Body of pancreas (tissue), 4 donors: ENCODE data around the gene ASXL1.

Experiments
- POLR2A ChIP-seq, 3 donors: fragments of 450-650 bp; IDR thresholded peaks; one replicate each; pipeline ENCODE4 v1.6.1; 2016; ENCODE audit warnings: antibody characterized with exemption in 3 of 3, mild to moderate bottlenecking in 2 of 3
- TF ChIP-seq, protein P1 (sequence below), 7 experiments: fragments of 450-650 bp in 4 of 7; fragments of 200-600 bp in 3 of 7; sonication (generic) in 3 of 7; IDR thresholded peaks; one replicate each; pipeline ENCODE4 v1.5.1; 2016 to 2019; ENCODE audit warnings: antibody characterized with exemption in 7 of 7

DNA sequence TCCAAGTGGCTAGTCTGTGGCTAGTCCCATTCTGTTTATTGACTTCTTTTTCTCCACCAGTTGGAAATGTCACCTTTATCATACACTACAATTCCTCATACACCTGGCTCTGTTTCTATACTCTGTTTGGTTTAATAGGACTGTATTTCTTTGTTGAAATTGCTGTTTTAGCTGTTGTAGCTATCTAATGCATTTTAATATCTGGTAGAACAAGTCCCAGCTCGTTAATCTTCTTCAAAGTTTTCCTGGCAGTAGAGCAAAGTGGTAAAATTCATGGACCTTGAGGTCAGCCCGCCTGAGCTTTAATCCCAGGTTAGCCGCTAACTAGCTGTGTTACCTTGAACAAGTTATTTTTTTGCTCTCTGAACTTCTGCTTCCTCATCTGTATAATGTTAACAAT lies 9.9 kb upstream of the ASXL1 start:
- TF ChIP-seq POLR2A (IDR thresholded peaks at IDR 0.05) = no peak
- TF ChIP-seq, protein P1, sequence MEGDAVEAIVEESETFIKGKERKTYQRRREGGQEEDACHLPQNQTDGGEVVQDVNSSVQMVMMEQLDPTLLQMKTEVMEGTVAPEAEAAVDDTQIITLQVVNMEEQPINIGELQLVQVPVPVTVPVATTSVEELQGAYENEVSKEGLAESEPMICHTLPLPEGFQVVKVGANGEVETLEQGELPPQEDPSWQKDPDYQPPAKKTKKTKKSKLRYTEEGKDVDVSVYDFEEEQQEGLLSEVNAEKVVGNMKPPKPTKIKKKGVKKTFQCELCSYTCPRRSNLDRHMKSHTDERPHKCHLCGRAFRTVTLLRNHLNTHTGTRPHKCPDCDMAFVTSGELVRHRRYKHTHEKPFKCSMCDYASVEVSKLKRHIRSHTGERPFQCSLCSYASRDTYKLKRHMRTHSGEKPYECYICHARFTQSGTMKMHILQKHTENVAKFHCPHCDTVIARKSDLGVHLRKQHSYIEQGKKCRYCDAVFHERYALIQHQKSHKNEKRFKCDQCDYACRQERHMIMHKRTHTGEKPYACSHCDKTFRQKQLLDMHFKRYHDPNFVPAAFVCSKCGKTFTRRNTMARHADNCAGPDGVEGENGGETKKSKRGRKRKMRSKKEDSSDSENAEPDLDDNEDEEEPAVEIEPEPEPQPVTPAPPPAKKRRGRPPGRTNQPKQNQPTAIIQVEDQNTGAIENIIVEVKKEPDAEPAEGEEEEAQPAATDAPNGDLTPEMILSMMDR (IDR thresholded peaks at IDR 0.05) = no peak
